GM12878 (cell line): Measurements from ENCODE around the gene TMEM192. TPM values are rescaled to one million over a fixed set of nuclear protein-coding genes. Genes with fewer than 3 reads are reported as not detected.

ENCODE experiments used
- ATAC-seq: fragments of 200-7000 bp; cut with Tn5 transposase; 3 replicates; pipeline ENCODE4 v1.9.1; 2020; ENCODE audit warnings: mild to moderate bottlenecking, moderate library complexity
- BruUV-seq: library from RNA; stranded (reverse); fragments of 400-500 nt; replicated peaks from 2 replicates; lab custom pipeline; 2021; lab: Mats Ljungman, UMichigan
- CTCF ChIA-PET: fragments of 300-600 bp; sonication (Branson Sonifier 250); formaldehyde crosslinking; extraction: SDS; loops from one replicate; lab custom pipeline; 2021; ENCODE audit warnings: inconsistent platforms; lab: Yijun Ruan, JAX
- POLR2A ChIA-PET: fragments of 350-600 bp; formaldehyde crosslinking; extraction: SDS; loops from one replicate; lab custom pipeline; 2021; ENCODE audit warnings: inconsistent platforms; lab: Charles Lee
- RAD21 ChIA-PET: fragments of 300-600 bp; sonication (Branson Sonifier 250); formaldehyde crosslinking; loops from one replicate; lab custom pipeline; 2023; ENCODE audit warnings: antibody characterized with exemption; ENCODE audit not compliant: unreplicated experiment; lab: Charles Lee
- SMC1A ChIA-PET: fragments of 300-600 bp; sonication (Branson Sonifier 250); formaldehyde crosslinking; loops from one replicate; lab custom pipeline; 2023; ENCODE audit not compliant: unreplicated experiment, uncharacterized antibody; lab: Charles Lee
- DNase-seq: peaks from one replicate; pipeline ENCODE4 v3.0.0-alpha.2; 2011; ENCODE audit warnings: low read depth, low spot score
- FAIRE-seq: peaks from 3 replicates; lab custom pipeline; 2011; peaks lifted over from hg19 to GRCh38; lab: Jason Lieb, UNC
- H2AFZ ChIP-seq: 2 replicates; pipeline ENCODE4 v1.6.0; 2011; ENCODE audit warnings: low read depth, low read length, control low read depth; ENCODE audit not compliant: control insufficient read depth
- H3K27ac ChIP-seq: 2 replicates; pipeline ENCODE4 v1.5.1; 2011; ENCODE audit warnings: control low read depth; ENCODE audit not compliant: control insufficient read depth, insufficient read depth
- H3K27me3 ChIP-seq, 2 experiments: replicated peaks in 1 of 2; 2 replicates each; pipeline versions ENCODE4 v1.6.0 to v1.6.1; 2011; ENCODE audit warnings: low read length in 1 of 2; ENCODE audit not compliant: control insufficient read depth in 2 of 2, insufficient read depth in 2 of 2
- H3K36me3 ChIP-seq, 2 experiments: 2 replicates each; pipeline ENCODE4 v1.5.1; 2011; ENCODE audit warnings: low read length in 1 of 2; ENCODE audit not compliant: control insufficient read depth in 2 of 2, insufficient read depth in 2 of 2
- H3K4me1 ChIP-seq: 2 replicates; pipeline ENCODE4 v1.6.1; 2011; ENCODE audit warnings: mild to moderate bottlenecking, low read length, moderate library complexity, mixed read lengths; ENCODE audit not compliant: control insufficient read depth, insufficient read depth
- H3K4me2 ChIP-seq: 2 replicates; pipeline ENCODE4 v1.6.0; 2011; ENCODE audit warnings: control low read depth; ENCODE audit not compliant: control insufficient read depth, insufficient read depth
- H3K4me3 ChIP-seq: fragments of 200-600 bp; sonication (generic); 2 replicates; pipeline ENCODE4 v1.5.1; 2016
- H3K79me2 ChIP-seq: 2 replicates; pipeline ENCODE4 v1.6.0; 2011; ENCODE audit warnings: low read length; ENCODE audit not compliant: control insufficient read depth, insufficient read depth
- H3K9ac ChIP-seq: 2 replicates; pipeline ENCODE4 v1.8.0; 2011; ENCODE audit warnings: low read length, control low read depth, mixed read lengths; ENCODE audit not compliant: control insufficient read depth, insufficient read depth
- H3K9me3 ChIP-seq: replicated peaks from 3 replicates; pipeline ENCODE4 v1.5.1; 2011; ENCODE audit warnings: mild to moderate bottlenecking, low read length; ENCODE audit not compliant: control insufficient read depth, insufficient read depth
- H4K20me1 ChIP-seq: 2 replicates; pipeline ENCODE4 v1.6.0; 2011; ENCODE audit not compliant: control insufficient read depth, insufficient read depth
- BRCA1 ChIP-seq: IDR thresholded peaks from 2 replicates; pipeline ENCODE4 v1.6.1; 2011; ENCODE audit warnings: low read depth, low read length, improper control_type of control experiment
- EGR1 ChIP-seq, 2 experiments: IDR thresholded peaks; 1 replicate in 1 of 2; 2 replicates in 1 of 2; pipeline ENCODE4 v1.6.1; 2011 to 2012; ENCODE audit warnings: low read depth in 2 of 2, low read length in 2 of 2, borderline replicate concordance in 1 of 2, mild to moderate bottlenecking in 1 of 2, moderate library complexity in 1 of 2
- EP300 ChIP-seq, 2 experiments: fragments of 150-350 bp in 1 of 2; IDR thresholded peaks; 2 replicates each; pipeline ENCODE4 v1.6.1; 2011 to 2012; ENCODE audit warnings: low read depth in 2 of 2, low read length in 2 of 2, borderline replicate concordance in 1 of 2, improper control_type of control experiment in 1 of 2, inconsistent platforms in 1 of 2; ENCODE audit not compliant: control insufficient read depth in 1 of 2
- MYB ChIP-seq: fragments of 150-350 bp; IDR thresholded peaks from 2 replicates; pipeline ENCODE4 v1.6.1; 2014; ENCODE audit warnings: mild to moderate bottlenecking, low read depth, low read length, borderline replicate concordance
- PAX5 ChIP-seq: IDR thresholded peaks from 2 replicates; pipeline ENCODE4 v1.6.1; 2011; ENCODE audit warnings: low read depth, low read length, borderline replicate concordance
- RB1 ChIP-seq: fragments of 450-650 bp; formaldehyde crosslinking; IDR thresholded peaks from 2 replicates; pipeline ENCODE4 v1.6.1; 2017; ENCODE audit warnings: mild to moderate bottlenecking, borderline replicate concordance
- RCOR1 ChIP-seq: conservative IDR thresholded peaks from 2 replicates; pipeline ENCODE4 v1.6.1; 2012; ENCODE audit warnings: low read depth, low read length, improper control_type of control experiment
- STAT1 ChIP-seq: fragments of 450-650 bp; conservative IDR thresholded peaks from 2 replicates; pipeline ENCODE4 v1.6.1; 2014; ENCODE audit warnings: antibody characterized with exemption, mild to moderate bottlenecking
- TBL1XR1 ChIP-seq: IDR thresholded peaks from 2 replicates; pipeline ENCODE4 v1.6.1; 2012; ENCODE audit warnings: low read depth, low read length, improper control_type of control experiment
- TCF7 ChIP-seq: IDR thresholded peaks from 2 replicates; pipeline ENCODE4 v1.6.1; 2014; ENCODE audit warnings: antibody characterized with exemption, borderline replicate concordance
- ZSCAN29 ChIP-seq: fragments of 450-650 bp; IDR thresholded peaks from 2 replicates; pipeline ENCODE4 v1.6.1; 2017; ENCODE audit warnings: mild to moderate bottlenecking, moderate library complexity
- WGBS: methylation state at CpG from one replicate; pipeline ENCODE4 v1.1.6; 2016; ENCODE audit warnings: low lambda C conversion rate; ENCODE audit not compliant: insufficient replicate concordance, insufficient coverage; ENCODE audit errors: missing lambda C conversion rate; 5-methylcytosine and 5-hydroxymethylcytosine counted together
- in situ Hi-C: fragments of 300-500 bp; cut with MboI; formaldehyde crosslinking; loops from 9 replicates; pipeline ENCODE4 v1.14.3; 2018; ENCODE audit warnings: mixed read lengths
- intact Hi-C: fragments of 100-400 bp; cut with micrococcal nuclease; formaldehyde crosslinking; loops from one replicate; pipeline ENCODE4 v1.14.2; 2022; ENCODE audit not compliant: unreplicated experiment
- polyA plus RNA-seq, 11 experiments: library from polyadenylated mRNA; depleted of rRNA in 4 of 11; unstranded in 6 of 11; stranded (reverse) in 5 of 11; fragments of >200 nt; fragmentation: Nextera tagmentation in 4 of 11; fragmentation: Illumina TruSeq in 1 of 11; extraction: Ambion mirVana in 4 of 11; extraction: Trizol in 1 of 11; gene quantifications; 1 replicate in 1 of 11; 2 replicates in 10 of 11; pipeline versions ENCODE4 v1.2.1 to v1.2.3, GENCODE V29; 2011 to 2016; ENCODE audit warnings: inconsistent platforms in 2 of 11, missing spikeins in 2 of 11, low read depth in 1 of 11
- total RNA-seq, 4 experiments: library from RNA; depleted of rRNA in 3 of 4; stranded (reverse); fragments of >200 nt in 3 of 4; fragmentation: Illumina TruSeq in 1 of 4; extraction: Trizol in 1 of 4; gene quantifications; 2 replicates each; pipeline versions ENCODE4 v1.2.1 to v1.2.3, GENCODE V29; 2013 to 2021
- TF ChIP-seq, protein P1 (sequence below): fragments of 450-650 bp; IDR thresholded peaks from 2 replicates; pipeline ENCODE4 v1.6.1; 2017; ENCODE audit warnings: borderline replicate concordance
- TF ChIP-seq, protein P2 (sequence below): IDR thresholded peaks from 2 replicates; pipeline ENCODE4 v1.6.1; 2012; ENCODE audit warnings: improper control_type of control experiment, low read depth, low read length; ENCODE audit not compliant: insufficient replicate concordance

Gene TMEM192
- total and polyA plus RNA-seq, 10 of the 15 experiments (the other 5 are each of a cell fraction or from before 2014, with no cell fraction given), result 1.8 to 16.0 (median 10.0) TPM

DNA sequence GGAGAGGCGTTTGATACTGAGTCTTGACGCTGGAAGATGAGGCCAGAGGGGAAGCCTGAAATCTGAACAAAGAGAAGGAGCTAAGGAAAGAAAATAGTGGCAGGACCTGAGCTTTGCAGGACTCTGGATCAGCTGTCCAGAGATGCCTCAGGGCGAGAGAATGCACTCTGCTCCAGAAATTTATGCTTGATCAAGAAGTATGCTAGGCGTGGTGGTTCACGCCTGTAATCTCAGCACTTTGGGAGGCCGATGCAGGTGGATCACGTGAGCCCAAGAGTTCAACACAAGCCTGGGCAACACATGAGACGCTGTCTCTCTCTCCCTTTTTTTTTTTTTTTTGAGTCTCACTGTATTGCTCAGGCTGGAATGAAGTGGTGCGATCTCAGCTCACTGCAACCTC is 57.1 kb downstream of the TMEM192 start:
- TF ChIP-seq EGR1 (IDR thresholded peaks at IDR 0.05; ENCODE audit: borderline replicate concordance in 1 of 2, low read depth in 2 of 2, low read length in 2 of 2) (no peak), MYB (no peak), RB1 (no peak), BRCA1 (no peak), TBL1XR1 (no peak), TCF7 (no peak), PAX5 (no peak), STAT1 (no peak), RCOR1 (no peak), ZSCAN29 (no peak), EP300 (IDR thresholded peaks at IDR 0.05; ENCODE audit: borderline replicate concordance in 1 of 2, control insufficient read depth in 1 of 2, low read depth in 2 of 2, low read length in 2 of 2) (no peak)
- TF ChIP-seq, protein P1, sequence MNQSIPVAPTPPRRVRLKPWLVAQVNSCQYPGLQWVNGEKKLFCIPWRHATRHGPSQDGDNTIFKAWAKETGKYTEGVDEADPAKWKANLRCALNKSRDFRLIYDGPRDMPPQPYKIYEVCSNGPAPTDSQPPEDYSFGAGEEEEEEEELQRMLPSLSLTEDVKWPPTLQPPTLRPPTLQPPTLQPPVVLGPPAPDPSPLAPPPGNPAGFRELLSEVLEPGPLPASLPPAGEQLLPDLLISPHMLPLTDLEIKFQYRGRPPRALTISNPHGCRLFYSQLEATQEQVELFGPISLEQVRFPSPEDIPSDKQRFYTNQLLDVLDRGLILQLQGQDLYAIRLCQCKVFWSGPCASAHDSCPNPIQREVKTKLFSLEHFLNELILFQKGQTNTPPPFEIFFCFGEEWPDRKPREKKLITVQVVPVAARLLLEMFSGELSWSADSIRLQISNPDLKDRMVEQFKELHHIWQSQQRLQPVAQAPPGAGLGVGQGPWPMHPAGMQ, result no peak
- TF ChIP-seq, protein P2, sequence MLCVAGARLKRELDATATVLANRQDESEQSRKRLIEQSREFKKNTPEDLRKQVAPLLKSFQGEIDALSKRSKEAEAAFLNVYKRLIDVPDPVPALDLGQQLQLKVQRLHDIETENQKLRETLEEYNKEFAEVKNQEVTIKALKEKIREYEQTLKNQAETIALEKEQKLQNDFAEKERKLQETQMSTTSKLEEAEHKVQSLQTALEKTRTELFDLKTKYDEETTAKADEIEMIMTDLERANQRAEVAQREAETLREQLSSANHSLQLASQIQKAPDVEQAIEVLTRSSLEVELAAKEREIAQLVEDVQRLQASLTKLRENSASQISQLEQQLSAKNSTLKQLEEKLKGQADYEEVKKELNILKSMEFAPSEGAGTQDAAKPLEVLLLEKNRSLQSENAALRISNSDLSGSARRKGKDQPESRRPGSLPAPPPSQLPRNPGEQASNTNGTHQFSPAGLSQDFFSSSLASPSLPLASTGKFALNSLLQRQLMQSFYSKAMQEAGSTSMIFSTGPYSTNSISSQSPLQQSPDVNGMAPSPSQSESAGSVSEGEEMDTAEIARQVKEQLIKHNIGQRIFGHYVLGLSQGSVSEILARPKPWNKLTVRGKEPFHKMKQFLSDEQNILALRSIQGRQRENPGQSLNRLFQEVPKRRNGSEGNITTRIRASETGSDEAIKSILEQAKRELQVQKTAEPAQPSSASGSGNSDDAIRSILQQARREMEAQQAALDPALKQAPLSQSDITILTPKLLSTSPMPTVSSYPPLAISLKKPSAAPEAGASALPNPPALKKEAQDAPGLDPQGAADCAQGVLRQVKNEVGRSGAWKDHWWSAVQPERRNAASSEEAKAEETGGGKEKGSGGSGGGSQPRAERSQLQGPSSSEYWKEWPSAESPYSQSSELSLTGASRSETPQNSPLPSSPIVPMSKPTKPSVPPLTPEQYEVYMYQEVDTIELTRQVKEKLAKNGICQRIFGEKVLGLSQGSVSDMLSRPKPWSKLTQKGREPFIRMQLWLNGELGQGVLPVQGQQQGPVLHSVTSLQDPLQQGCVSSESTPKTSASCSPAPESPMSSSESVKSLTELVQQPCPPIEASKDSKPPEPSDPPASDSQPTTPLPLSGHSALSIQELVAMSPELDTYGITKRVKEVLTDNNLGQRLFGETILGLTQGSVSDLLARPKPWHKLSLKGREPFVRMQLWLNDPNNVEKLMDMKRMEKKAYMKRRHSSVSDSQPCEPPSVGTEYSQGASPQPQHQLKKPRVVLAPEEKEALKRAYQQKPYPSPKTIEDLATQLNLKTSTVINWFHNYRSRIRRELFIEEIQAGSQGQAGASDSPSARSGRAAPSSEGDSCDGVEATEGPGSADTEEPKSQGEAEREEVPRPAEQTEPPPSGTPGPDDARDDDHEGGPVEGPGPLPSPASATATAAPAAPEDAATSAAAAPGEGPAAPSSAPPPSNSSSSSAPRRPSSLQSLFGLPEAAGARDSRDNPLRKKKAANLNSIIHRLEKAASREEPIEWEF, result no peak
- TF ChIP-seq, all 136 proteins: peak for 0
- Histone ChIP-seq H3K9ac (no peak overlapping the region), H3K4me3 (no peak overlapping the region), H3K27ac (no peak overlapping the region), H4K20me1 (no peaks in the 10 kb centered on the region), H3K36me3 (no peaks in the 10 kb centered on the region), H3K79me2 (no peaks in the 10 kb centered on the region), H3K4me1 (no peaks in the 10 kb centered on the region), H3K9me3 (no peaks in the 10 kb centered on the region), H3K27me3 (no peaks in the 10 kb centered on the region; a peak in 1 of 4 replicates), H3K4me2 (no peak overlapping the region), H2AFZ (no peak overlapping the region)
- ChIA-PET CTCF (no interaction called here), SMC1A (no interaction called here), RAD21 (no interaction called here), POLR2A (interaction anchor here (0.7 kb wide), 1 partner anchor 97 kb away, joined by 5 read pairs; no protein-coding TSS in a partner anchor)
- WGBS, result 50% methylated on average over 9 of the region's 9 CpGs
- no peak for DNase-seq
- FAIRE-seq, result no peak
- in situ Hi-C loops, result no loop called here
- ATAC-seq, result no peak
- intact Hi-C loops, result no loop called here
- no TSS peak for BruUV-seq
